Activated B cell treated with CpG ODN at 0.5 μM for 24 hours (primary cell): ENCODE data around the gene DST. TPM values are rescaled to one million over a fixed set of nuclear protein-coding genes. Genes with fewer than 3 reads are reported as not detected.
A peak's percentile ranks its signal among the peaks of the same experiment; 100 is the strongest.
"Not testable (repeated sequence)": the region's sequence is repeated elsewhere in the genome, so short reads cannot be mapped to it uniquely, and the experiment has no call there.

Source experiments
- ATAC-seq: fragments of 200-7000 bp; cut with Tn5 transposase; one replicate; pipeline ENCODE4 v1.10.0; 2021; ENCODE audit warnings: low read depth, mild to moderate bottlenecking, moderate library complexity
- CTCF ChIA-PET: fragments of 350-600 bp; sonication (Branson Sonifier 250); formaldehyde crosslinking; loops from one replicate; lab custom pipeline; 2021; ENCODE audit warnings: antibody characterized with exemption; lab: Charles Lee
- POLR2A ChIA-PET: fragments of 350-600 bp; sonication (Branson Sonifier 250); formaldehyde crosslinking; loops from one replicate; lab custom pipeline; 2021; ENCODE audit warnings: antibody characterized with exemption; lab: Charles Lee
- DNase-seq: peaks from one replicate; pipeline ENCODE4 v3.0.0; 2022
- H3K27ac Mint-ChIP-seq: one replicate; pipeline ENCODE4 v1.8.0; 2020; ENCODE audit warnings: mixed read lengths
- H3K27me3 Mint-ChIP-seq: one replicate; pipeline ENCODE4 v1.8.0; 2021; ENCODE audit warnings: mixed read lengths
- H3K36me3 Mint-ChIP-seq: one replicate; pipeline ENCODE4 v1.8.0; 2021; ENCODE audit warnings: low read depth, mixed read lengths
- H3K4me1 Mint-ChIP-seq: one replicate; pipeline ENCODE4 v1.8.0; 2021; ENCODE audit warnings: mixed read lengths
- H3K4me3 Mint-ChIP-seq: one replicate; pipeline ENCODE4 v1.8.0; 2020; ENCODE audit warnings: mild to moderate bottlenecking, mixed read lengths
- H3K9me3 Mint-ChIP-seq: one replicate; pipeline ENCODE4 v1.8.0; 2020; ENCODE audit warnings: mixed read lengths
- CTCF ChIP-seq: fragments of 200-600 bp; IDR thresholded peaks from one replicate; pipeline ENCODE4 v1.8.0; 2022; ENCODE audit warnings: antibody characterized with exemption, mild to moderate bottlenecking
- intact Hi-C: fragments of 100-400 bp; cut with micrococcal nuclease; formaldehyde crosslinking; loops from one replicate; pipeline ENCODE4 v1.15.1; 2024
- total RNA-seq: library from RNA; stranded (reverse); gene quantifications from 2 replicates; pipeline ENCODE4 v1.2.3, GENCODE V29; 2022

The DST gene
- total RNA-seq, 1 donor from 2014 or later, result 1.3 TPM

GRCh38 chr6:56570413-56571359, 72.0 kb downstream of the DST start:
- peak; percentile 37 for ATAC-seq
- no peaks in the 10 kb centered on the region for H3K9me3 Mint-ChIP-seq
- ChIA-PET CTCF (interaction anchor here (0.8 to 2.6 kb wide), 7 partner anchors 9 to 214 kb away, joined by 3 to 15 read pairs (median 7); no protein-coding TSS in a partner anchor), POLR2A (no interaction called here)
- no peak overlapping the region for H3K4me3 Mint-ChIP-seq
- no peaks in the 10 kb centered on the region for H3K36me3 Mint-ChIP-seq
- intact Hi-C loops, result loop anchor here (1.0 to 2.0 kb wide), 2 partner anchors 24 to 211 kb away; no protein-coding TSS in a partner anchor
- H3K27ac Mint-ChIP-seq, result no peak overlapping the region
- peak; percentile 17 for TF ChIP-seq CTCF
- no peaks in the 10 kb centered on the region for H3K27me3 Mint-ChIP-seq
- H3K4me1 Mint-ChIP-seq, result no peaks in the 10 kb centered on the region
- DNase-seq, result no peak

GRCh38 chr6:56567501-56567900, 75.2 kb downstream of the DST start:
- no peak for ATAC-seq
- no peak for DNase-seq
- H3K27me3 Mint-ChIP-seq, result no peaks in the 10 kb centered on the region
- intact Hi-C loops, result no loop called here
- no peak for TF ChIP-seq CTCF
- H3K36me3 Mint-ChIP-seq, result no peaks in the 10 kb centered on the region
- H3K9me3 Mint-ChIP-seq, result no peaks in the 10 kb centered on the region
- ChIA-PET CTCF (no interaction called here), POLR2A (no interaction called here)
- no peak overlapping the region for H3K4me3 Mint-ChIP-seq
- H3K4me1 Mint-ChIP-seq, result no peaks in the 10 kb centered on the region
- no peak overlapping the region for H3K27ac Mint-ChIP-seq

GRCh38 chr6:56562730-56563129, 80.0 kb downstream of the DST start:
- H3K4me3 Mint-ChIP-seq, H3K27ac Mint-ChIP-seq, H3K9me3 Mint-ChIP-seq, H3K4me1 Mint-ChIP-seq, intact Hi-C loops, ATAC-seq, DNase-seq, POLR2A ChIA-PET, CTCF ChIA-PET, H3K27me3 Mint-ChIP-seq, H3K36me3 Mint-ChIP-seq: not testable (repeated sequence)

DNA sequence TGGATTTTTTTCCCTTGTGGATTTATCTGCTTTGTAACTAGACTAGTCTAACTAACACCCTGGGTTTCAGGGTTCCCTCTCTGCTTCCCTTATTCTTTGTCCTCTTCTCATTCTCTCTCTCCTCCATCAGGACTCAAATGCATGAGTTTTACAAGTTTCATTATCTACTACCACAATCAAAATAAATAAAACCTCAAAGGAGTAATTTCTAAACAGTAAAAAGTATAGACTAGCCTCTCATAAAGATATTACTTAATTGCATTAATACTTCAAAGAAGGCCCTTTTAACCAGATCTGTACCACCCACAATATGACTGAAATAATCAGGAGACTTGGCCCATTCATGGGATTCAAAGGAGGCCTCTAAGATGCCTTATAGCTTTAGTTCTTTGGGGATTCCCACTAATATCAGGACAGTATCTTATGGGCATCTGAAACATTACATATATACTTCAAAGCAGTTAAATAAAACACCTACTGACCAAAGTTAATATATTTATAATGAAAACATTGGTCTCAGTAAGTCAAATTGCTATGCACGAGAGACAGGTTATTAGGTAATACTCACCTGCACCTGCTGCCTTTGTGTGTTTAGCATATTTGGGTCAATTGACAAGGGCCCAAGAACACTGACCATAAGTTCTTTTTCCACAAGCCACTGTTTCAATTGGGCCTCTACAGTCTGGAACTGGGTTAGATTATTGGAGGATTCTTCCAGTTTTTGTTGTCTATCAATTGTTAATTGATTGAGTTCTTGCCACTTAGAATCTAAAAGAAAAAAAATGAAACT, 85.7 kb downstream of the DST start:
- Mint-ChIP-seq H3K4me1 (no peaks in the 10 kb centered on the region), H3K9me3 (no peaks in the 10 kb centered on the region), H3K27me3 (peaks cover 2% of the 10 kb centered on the region), H3K27ac (no peak overlapping the region), H3K36me3 (no peaks in the 10 kb centered on the region), H3K4me3 (no peak overlapping the region)
- TF ChIP-seq CTCF, result no peak
- POLR2A ChIA-PET, result no interaction called here
- DNase-seq, result no peak
- CTCF ChIA-PET, result no interaction called here
- ATAC-seq, result no peak
- intact Hi-C loops, result no loop called here

GRCh38 chr6:56555438-56555872, 87.2 kb downstream of the DST start:
- CTCF ChIA-PET, result no interaction called here
- no peak overlapping the region for H3K27ac Mint-ChIP-seq

More at GRCh38 chr6:56555438-56555872, 87.2 kb downstream of the DST start:
- TF ChIP-seq CTCF, result no peak
- Mint-ChIP-seq H3K4me1 (no peaks in the 10 kb centered on the region), H3K27me3 (peaks cover 2% of the 10 kb centered on the region), H3K9me3 (no peaks in the 10 kb centered on the region), H3K36me3 (no peaks in the 10 kb centered on the region), H3K4me3 (no peak overlapping the region)
- intact Hi-C loops, result no loop called here
- DNase-seq (no peak), ATAC-seq (no peak)
- POLR2A ChIA-PET, result no interaction called here
